ENCODE results near the gene AGO4.
"Not testable (repeated sequence)": the region's sequence is repeated elsewhere in the genome, so short reads cannot be mapped to it uniquely, and the experiment has no call there.

DNA sequence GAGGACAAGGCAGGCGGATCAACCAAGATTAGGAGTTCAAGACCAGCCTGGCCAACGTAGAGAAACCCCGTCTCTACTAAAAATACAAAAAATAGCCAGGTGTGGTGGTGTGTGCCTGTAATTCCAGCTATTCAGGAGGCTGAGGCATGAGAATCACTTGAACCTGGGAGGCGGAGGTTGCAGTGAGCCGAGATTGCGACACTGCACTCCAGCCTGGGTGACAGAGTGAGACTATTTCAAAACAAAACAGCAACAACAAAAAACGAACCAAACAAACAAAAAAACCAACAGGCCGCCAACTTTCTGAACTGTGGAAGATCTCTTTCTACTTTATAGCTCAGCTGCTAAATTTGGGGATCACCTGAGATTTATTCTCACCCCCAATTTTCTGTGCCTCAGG is 23.5 kb upstream of the AGO4 start:
- TF ChIP-seq, protein P1, sequence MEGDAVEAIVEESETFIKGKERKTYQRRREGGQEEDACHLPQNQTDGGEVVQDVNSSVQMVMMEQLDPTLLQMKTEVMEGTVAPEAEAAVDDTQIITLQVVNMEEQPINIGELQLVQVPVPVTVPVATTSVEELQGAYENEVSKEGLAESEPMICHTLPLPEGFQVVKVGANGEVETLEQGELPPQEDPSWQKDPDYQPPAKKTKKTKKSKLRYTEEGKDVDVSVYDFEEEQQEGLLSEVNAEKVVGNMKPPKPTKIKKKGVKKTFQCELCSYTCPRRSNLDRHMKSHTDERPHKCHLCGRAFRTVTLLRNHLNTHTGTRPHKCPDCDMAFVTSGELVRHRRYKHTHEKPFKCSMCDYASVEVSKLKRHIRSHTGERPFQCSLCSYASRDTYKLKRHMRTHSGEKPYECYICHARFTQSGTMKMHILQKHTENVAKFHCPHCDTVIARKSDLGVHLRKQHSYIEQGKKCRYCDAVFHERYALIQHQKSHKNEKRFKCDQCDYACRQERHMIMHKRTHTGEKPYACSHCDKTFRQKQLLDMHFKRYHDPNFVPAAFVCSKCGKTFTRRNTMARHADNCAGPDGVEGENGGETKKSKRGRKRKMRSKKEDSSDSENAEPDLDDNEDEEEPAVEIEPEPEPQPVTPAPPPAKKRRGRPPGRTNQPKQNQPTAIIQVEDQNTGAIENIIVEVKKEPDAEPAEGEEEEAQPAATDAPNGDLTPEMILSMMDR (IDR thresholded peaks at IDR 0.05) = not testable (repeated sequence)
- TF ChIP-seq, protein P2, sequence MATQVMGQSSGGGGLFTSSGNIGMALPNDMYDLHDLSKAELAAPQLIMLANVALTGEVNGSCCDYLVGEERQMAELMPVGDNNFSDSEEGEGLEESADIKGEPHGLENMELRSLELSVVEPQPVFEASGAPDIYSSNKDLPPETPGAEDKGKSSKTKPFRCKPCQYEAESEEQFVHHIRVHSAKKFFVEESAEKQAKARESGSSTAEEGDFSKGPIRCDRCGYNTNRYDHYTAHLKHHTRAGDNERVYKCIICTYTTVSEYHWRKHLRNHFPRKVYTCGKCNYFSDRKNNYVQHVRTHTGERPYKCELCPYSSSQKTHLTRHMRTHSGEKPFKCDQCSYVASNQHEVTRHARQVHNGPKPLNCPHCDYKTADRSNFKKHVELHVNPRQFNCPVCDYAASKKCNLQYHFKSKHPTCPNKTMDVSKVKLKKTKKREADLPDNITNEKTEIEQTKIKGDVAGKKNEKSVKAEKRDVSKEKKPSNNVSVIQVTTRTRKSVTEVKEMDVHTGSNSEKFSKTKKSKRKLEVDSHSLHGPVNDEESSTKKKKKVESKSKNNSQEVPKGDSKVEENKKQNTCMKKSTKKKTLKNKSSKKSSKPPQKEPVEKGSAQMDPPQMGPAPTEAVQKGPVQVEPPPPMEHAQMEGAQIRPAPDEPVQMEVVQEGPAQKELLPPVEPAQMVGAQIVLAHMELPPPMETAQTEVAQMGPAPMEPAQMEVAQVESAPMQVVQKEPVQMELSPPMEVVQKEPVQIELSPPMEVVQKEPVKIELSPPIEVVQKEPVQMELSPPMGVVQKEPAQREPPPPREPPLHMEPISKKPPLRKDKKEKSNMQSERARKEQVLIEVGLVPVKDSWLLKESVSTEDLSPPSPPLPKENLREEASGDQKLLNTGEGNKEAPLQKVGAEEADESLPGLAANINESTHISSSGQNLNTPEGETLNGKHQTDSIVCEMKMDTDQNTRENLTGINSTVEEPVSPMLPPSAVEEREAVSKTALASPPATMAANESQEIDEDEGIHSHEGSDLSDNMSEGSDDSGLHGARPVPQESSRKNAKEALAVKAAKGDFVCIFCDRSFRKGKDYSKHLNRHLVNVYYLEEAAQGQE (IDR thresholded peaks at IDR 0.05) = not testable (repeated sequence)
- TF ChIP-seq NR3C1 (IDR thresholded peaks at IDR 0.05); JUNB (IDR thresholded peaks at IDR 0.05); JUN (IDR thresholded peaks at IDR 0.05); POLR2A (IDR thresholded peaks at IDR 0.05; ENCODE audit: low read length); MYC (IDR thresholded peaks at IDR 0.05; ENCODE audit: borderline replicate concordance, low read length); ZSCAN20 (CRISPR knock-in tag; IDR thresholded peaks at IDR 0.05); CEBPB (IDR thresholded peaks at IDR 0.05); EP300 (IDR thresholded peaks at IDR 0.05); RAD21 (conservative IDR thresholded peaks at IDR 0.05 in 1 of 2, IDR thresholded peaks at IDR 0.05 in 1 of 2); CBX2 (IDR thresholded peaks at IDR 0.05; ENCODE audit: borderline replicate concordance, low read depth); RFX5 (IDR thresholded peaks at IDR 0.05): not testable (repeated sequence)
- TF ChIP-seq, protein P3, sequence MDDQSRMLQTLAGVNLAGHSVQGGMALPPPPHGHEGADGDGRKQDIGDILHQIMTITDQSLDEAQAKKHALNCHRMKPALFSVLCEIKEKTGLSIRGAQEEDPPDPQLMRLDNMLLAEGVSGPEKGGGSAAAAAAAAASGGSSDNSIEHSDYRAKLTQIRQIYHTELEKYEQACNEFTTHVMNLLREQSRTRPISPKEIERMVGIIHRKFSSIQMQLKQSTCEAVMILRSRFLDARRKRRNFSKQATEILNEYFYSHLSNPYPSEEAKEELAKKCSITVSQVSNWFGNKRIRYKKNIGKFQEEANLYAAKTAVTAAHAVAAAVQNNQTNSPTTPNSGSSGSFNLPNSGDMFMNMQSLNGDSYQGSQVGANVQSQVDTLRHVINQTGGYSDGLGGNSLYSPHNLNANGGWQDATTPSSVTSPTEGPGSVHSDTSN (IDR thresholded peaks at IDR 0.05) = not testable (repeated sequence)

Measured in A549 (cell line).